SIG-M5 treated with dmso at 0.1 percent for 504 hours (cell line): Measurements from ENCODE around the gene TMEM129.
A peak's percentile ranks its signal among the peaks of the same experiment; 100 is the strongest.

Source experiments
- DNase-seq: peaks from one replicate; lab custom pipeline; 2025; ENCODE audit not compliant: unreplicated experiment; lab: John Stamatoyannopoulos, UW

TMEM129 gene

DNA sequence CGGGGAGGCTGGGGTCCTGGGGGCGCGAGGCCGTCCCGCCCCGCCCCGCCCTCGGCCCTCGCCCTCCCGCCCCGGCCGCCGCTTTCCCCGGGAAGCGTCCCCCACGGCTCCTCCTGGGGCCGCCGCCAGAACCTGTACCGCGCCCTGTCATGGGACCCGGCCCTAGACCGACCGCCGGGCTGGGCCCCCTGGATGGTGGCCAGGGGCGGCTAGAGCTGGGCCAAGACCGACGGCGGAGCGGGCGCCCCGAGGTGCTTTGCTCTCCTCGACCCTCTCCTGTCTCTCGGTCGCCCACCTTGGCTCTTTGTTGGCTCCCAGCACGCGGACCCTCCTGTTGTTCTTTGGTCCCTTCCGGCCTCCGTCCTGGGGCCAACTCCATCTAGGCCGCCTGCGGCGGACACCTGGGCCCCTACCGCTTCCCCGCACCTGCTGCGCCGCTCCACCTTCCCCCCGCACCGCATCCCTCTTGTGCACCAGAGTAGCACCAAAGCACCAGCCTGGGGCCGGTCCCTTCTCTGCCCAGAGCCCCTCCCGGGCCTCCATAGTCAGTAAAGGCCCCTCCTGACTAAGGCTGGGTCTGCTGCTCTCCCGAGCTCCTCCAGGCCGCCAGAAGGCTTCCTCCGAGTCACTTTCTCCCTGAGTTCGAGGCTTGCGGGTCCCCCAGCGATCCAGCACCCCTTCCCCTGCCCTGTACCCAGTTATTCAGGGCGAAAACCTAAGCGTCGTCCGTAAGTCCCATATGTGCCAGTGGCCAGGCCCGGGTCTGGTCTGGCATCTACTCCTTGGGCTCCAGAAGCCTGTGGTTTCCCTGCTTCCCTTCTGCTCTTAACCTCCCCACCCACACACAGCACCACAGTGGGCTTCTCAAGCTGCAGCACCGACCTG is 785 bp upstream of the TMEM129 start:
- no peak for DNase-seq

DNA sequence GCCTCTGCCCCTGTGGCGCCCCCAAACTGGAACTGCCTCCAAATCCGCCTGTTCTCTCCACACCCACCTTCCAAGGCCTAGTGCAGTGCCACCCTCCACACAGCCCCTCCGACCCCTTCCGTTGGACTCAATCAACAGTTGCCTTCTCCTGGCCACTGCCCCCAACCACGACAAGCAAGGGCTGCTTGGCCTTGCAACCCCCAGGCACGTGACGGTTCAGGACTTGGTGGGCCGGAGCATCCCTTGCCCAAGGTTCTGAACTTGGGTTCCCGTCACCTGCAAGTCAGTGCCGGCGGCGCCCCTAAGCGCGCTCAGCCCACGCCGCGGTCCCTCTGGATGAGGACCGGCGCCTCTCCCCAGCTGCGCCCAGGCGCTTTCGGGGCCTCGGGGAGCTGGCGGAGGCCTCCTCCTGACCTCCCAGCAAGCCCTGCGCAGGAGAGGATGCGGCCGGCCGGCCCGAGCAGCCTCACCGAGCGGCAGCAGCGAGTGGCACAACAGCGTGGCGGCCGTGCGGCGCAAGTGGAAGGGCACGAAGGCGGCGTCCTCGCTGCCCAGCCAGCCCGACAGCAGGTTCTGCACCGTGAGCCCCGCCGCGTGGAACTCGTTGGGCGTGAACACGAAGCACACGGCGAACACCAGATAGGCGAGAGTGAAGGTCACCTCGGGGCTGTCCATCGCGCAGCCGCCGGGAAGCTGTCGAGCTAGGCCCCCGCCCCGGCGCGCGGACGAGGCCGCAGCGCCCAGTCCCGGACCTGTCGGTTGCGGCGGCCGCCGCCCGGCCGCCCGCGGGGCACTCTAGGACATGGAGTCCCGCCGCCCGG is 750 bp downstream of the TMEM129 start:
- DNase-seq, result no peak

DNA sequence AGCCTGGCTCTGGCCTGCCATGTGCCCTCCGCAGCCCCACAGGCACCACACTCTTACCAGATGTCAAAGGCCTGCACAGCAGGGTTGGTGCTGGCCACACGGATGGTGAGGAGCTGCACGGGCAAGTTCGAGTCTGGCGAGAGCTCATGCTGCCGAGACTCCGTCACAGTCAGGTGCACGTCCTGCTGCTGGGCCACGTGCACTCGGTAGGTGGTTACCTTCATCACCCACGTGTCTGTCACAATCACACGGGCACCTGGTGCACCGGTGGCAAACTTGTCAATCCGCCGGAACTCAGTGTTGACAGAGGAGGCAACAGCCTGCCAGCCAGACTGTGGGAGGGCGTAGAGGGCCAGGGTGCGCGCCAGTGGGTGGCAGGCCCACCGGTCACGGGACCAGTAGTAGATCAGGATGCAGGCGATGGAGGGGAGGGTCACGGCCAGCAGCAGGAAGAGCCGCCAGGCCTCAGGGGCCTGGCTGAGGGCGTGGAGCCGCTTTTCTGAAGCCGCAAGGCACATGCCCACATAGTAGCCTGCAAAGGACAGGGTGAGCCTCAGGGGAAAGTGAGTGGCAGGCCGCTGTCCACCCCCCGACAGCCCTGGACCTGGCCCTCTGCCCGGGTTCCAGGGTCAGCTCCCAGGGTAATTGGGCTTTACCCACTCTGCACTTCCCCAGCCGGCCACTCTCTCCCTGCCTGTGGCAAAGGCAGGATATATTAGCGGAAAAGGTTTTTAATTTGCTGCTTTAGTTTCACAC is 2.9 kb downstream of the TMEM129 start:
- DNase-seq, result no peak

GRCh38 chr4:1717129-1718094 is 3.7 kb downstream of the TMEM129 start:
- DNase-seq, result no peak

- DNase-seq, result no peak
Measured at GRCh38 chr4:1716065-1716945, 4.8 kb downstream of the TMEM129 start.

DNA sequence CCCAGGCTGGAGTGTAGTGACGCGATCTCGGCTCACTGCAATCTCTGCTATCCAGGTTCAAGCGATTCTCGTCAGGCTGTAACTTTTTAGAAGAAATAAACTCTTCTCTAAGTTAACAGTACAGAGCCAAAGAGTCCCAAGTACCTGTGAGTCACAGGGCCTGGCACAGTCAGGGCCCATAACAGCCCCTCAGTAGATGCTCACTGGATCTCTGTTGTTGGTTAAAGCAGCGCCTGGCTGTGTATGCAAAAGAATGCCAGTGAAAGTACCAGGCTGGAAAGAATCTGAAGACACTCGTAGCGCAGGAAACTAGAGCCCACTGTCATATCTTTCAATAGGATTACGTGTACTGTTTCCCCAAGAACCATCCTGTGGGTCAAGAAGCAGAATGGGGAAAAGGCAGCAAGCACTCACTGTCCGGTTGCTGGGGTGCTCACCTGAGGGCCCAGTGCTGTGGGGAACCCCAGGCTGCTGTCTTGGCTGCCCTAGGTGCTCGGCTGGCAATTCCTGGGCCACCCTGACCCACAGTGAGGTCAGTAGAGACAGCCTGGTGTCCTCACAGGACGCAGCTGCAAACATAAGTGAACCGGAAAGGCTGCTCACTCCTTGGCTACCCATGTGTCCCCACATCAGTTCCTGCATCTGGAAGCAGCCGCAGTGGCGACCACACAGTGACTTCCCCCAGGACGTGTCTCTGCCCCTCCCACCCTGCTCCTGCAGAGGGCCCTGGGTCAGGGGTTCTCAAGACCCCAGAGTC is 5.9 kb downstream of the TMEM129 start:
- DNase-seq, result peak; percentile 19

GRCh38 chr4:1714303-1715001 is 6.7 kb downstream of the TMEM129 start:
- DNase-seq, result no peak

DNA sequence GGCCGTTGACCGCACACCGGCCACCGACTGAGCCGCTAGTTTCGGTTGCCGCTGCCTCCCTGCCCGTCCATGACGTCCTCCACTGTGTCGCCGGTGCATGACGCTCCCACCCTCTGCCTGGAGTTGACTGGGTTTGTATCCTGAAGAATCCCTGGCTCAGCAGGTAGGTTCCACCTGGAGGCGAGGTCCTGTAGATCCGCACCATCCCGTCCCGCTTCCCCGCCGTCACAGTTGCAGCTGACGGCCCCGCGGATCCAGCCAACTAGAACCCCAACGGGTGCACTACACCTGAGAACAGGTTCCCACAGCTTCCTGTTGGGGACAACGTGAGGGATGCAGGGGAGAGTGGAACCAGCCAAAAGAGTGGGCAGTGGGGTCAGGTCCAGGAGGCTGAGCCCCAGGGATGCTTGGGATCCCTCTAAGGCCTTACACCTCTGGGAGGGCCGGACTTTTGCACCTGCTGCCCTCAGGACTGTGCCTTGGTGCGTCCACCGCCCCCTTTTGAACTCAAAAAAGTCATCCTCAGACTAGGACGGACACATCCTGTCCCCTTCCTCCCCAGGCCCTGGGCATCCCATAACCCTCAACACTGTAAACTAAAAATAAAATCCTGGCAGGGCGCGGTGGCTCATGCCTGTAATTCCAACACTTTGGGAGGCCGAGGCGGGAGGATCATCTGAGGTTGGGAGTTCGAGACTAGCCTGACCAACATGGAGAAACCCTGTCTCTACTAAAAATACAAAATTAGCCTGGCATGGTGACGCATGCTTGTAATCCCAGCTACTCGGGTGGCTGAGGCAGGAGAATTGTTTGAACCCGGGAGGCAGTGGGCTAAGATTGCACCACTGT is 7.9 kb downstream of the TMEM129 start:
- DNase-seq, result peak; percentile 40

DNA sequence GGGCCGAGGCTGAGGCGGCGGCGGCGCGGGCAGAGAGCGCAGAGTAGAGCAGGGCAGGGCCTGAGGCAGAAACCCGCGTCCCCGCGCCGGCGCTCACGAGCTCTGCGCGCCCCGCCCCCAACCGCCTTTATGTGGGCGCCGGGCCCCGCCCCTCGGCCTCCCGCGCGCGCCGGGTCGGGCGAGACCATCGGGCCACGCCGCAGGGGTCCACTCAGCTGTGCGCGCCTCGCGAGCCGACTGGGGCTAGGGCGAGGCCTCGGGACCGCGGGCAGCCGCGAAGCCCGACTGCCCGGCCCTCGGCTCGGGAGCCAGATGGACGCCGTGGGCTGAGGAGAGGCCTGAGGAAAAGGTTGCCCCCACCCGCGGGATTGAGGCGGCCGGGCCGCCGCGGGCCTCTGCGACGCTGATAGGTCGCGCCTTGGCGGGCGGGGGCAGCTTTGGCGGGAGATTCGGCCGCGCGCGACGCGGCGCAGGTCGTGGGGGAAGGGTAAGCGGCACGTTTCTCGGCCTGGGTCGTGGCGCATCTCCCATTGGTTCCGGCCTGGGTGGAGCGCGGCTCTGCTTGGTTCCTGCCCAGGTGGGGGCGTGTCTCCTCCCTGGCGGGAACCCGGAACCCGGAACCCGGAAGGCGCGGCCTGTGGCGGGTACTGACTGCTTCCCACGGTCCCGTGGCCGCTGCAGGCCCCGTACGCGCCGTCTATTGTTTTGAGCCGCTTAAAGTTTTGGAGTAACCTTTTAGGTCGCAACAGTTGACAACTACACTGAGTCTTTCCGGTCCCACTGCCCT is 8.7 kb downstream of the TMEM129 start, which contains the start of gene SLBP:
Gene SLBP, minus strand, starts transcription at position 104 of the 787 bp plus-strand sequence. CDS start 131 bp downstream, outside the sequence.
- peak; percentile 95 for DNase-seq

DNA sequence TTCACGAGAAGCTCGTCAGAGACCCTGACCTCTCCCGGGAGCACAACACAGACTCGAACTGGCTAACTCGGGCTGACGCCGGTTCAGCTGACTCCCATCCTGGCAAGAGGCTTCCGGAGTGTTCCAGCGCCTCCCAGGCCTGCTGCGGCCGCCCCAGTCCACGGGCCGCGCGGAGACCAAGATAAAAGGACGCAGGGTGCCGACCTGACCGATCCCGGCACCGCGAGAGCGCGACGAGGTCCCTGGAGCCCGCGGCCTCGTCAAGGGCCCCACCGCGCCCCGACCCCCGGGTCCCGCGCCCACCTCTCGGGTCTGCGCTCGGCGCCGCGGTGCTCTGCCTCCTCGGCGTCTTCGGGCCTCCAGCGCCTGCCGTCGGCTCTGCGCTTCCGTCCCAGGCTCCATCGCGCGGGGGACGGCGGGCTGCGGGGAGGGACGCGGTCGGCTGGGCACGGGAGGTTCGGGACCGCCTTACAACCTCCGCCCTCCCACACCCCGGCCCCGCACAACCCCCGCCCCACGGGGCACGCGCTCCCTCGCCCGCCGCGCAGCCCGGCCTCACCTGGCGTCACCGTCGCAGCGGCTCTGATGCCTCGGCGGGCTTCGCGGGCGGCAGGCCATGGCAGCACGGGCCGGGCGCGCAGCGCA is 9.4 kb downstream of the TMEM129 start:
- DNase-seq, result peak; percentile 44

- DNase-seq, result no peak
Measured at GRCh38 chr4:1711055-1711570, 10.0 kb downstream of the TMEM129 start.

GRCh38 chr4:1708581-1708980 is 12.5 kb downstream of the TMEM129 start:
- DNase-seq, result no peak

DNA sequence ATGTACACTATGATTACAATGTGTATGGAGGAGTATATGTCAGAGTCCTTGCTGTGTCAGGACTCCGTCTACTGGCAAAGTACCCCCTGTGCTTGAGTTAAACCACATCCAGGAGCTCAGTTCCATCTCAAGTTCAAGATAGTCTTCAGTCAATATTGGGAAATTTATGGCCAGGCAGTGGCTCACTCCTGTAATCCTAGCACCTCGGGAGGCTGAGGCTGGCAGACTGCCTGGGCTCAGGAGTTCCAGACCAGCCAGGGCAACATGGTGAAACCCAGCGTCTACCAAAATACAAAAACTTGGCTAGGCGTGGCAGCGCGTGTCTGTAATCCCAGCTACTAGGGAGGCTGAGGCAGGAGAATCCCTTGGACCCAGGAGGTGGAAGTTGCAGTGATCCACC is 14.8 kb downstream of the TMEM129 start:
- no peak for DNase-seq

- no peak for DNase-seq
Measured at GRCh38 chr4:1705732-1706131, 15.4 kb downstream of the TMEM129 start.

GRCh38 chr4:1703867-1704266 is 17.3 kb downstream of the TMEM129 start:
- DNase-seq, result no peak
